Naive thymus-derived CD4-positive, alpha-beta T cell (primary cell): Measurements from ENCODE around the gene CTDSP2. TPM values are rescaled to one million over a fixed set of nuclear protein-coding genes. Genes with fewer than 3 reads are reported as not detected.
A peak's percentile ranks its signal among the peaks of the same experiment; 100 is the strongest.
"Not testable (repeated sequence)": the region's sequence is repeated elsewhere in the genome, so short reads cannot be mapped to it uniquely, and the experiment has no call there.

ENCODE experiments used
- ATAC-seq: fragments of 150-1000 bp; cut with Tn5 transposase; 2 replicates; pipeline ENCODE4 v1.10.0; 2021; ENCODE audit warnings: mild to moderate bottlenecking, moderate library complexity
- CTCF ChIA-PET: fragments of 350-600 bp; sonication (Branson Sonifier 250); formaldehyde crosslinking; loops from one replicate; lab custom pipeline; 2021; ENCODE audit warnings: antibody characterized with exemption; lab: Charles Lee
- POLR2A ChIA-PET: fragments of 350-600 bp; sonication (Branson Sonifier 250); formaldehyde crosslinking; loops from one replicate; lab custom pipeline; 2021; ENCODE audit warnings: antibody characterized with exemption, inconsistent platforms; lab: Charles Lee
- DNase-seq, 9 donors: peaks; one replicate each; pipeline versions ENCODE4 v3.0.0 to v3.0.0-alpha.2; 2020 to 2022; ENCODE audit warnings: mixed read lengths in 1 of 9
- H3K27ac ChIP-seq: one replicate; pipeline ENCODE4 v1.7.0; 2013; ENCODE audit warnings: mild to moderate bottlenecking, low read depth, low read length, moderate library complexity
- H3K27me3 ChIP-seq, 2 donors: one replicate each; pipeline ENCODE4 v1.7.0; 2013; ENCODE audit warnings: low read length in 2 of 2, mild to moderate bottlenecking in 2 of 2, moderate library complexity in 2 of 2; ENCODE audit not compliant: control insufficient read depth in 2 of 2, insufficient read depth in 2 of 2
- H3K36me3 ChIP-seq, 3 experiments: 1 replicate in 2 of 3; 2 replicates in 1 of 3; pipeline ENCODE4 v1.7.0; 2013; ENCODE audit warnings: low read length in 3 of 3, mild to moderate bottlenecking in 3 of 3, moderate library complexity in 1 of 3; ENCODE audit not compliant: insufficient read depth in 3 of 3, control insufficient read depth in 2 of 3
- H3K4me1 ChIP-seq, 2 donors: one replicate each; pipeline ENCODE4 v1.7.0; 2013; ENCODE audit warnings: low read length in 2 of 2, mild to moderate bottlenecking in 2 of 2, moderate library complexity in 1 of 2; ENCODE audit not compliant: control insufficient read depth in 2 of 2, insufficient read depth in 2 of 2
- H3K4me3 ChIP-seq: 2 replicates; pipeline ENCODE4 v1.7.0; 2013; ENCODE audit warnings: mild to moderate bottlenecking, low read length
- H3K9me3 ChIP-seq, 3 experiments: 1 replicate in 2 of 3; 2 replicates in 1 of 3; pipeline ENCODE4 v1.7.0; 2013; ENCODE audit warnings: low read length in 3 of 3; ENCODE audit not compliant: control insufficient read depth in 2 of 3
- H3K27ac Mint-ChIP-seq, 9 donors: one replicate each; pipeline ENCODE4 v1.8.0; 2020 to 2022; ENCODE audit warnings: mixed read lengths in 9 of 9, mild to moderate bottlenecking in 8 of 9, moderate library complexity in 5 of 9, inconsistent platforms in 2 of 9
- H3K27me3 Mint-ChIP-seq, 5 donors: one replicate each; pipeline ENCODE4 v1.8.0; 2021 to 2022; ENCODE audit warnings: mixed read lengths in 5 of 5, mild to moderate bottlenecking in 1 of 5
- H3K36me3 Mint-ChIP-seq, 5 donors: one replicate each; pipeline ENCODE4 v1.8.0; 2020 to 2022; ENCODE audit warnings: mixed read lengths in 5 of 5, mild to moderate bottlenecking in 3 of 5, inconsistent platforms in 1 of 5
- H3K4me1 Mint-ChIP-seq, 7 donors: one replicate each; pipeline ENCODE4 v1.8.0; 2020 to 2022; ENCODE audit warnings: mixed read lengths in 7 of 7, mild to moderate bottlenecking in 3 of 7, inconsistent platforms in 1 of 7
- H3K4me3 Mint-ChIP-seq, 10 donors: one replicate each; pipeline ENCODE4 v1.8.0; 2020 to 2022; ENCODE audit warnings: mild to moderate bottlenecking in 10 of 10, mixed read lengths in 10 of 10, moderate library complexity in 6 of 10, inconsistent platforms in 2 of 10
- H3K9me3 Mint-ChIP-seq, 11 donors: one replicate each; pipeline ENCODE4 v1.8.0; 2020 to 2022; ENCODE audit warnings: mixed read lengths in 11 of 11, mild to moderate bottlenecking in 4 of 11, inconsistent platforms in 1 of 11, moderate library complexity in 1 of 11
- intact Hi-C, 2 donors: fragments of 100-400 bp; cut with micrococcal nuclease; formaldehyde crosslinking; loops; one replicate each; pipeline ENCODE4 v1.15.1; 2023
- polyA plus RNA-seq, 2 donors: library from polyadenylated mRNA; unstranded; fragments of 300-500 nt; fragmentation: Illumina TruSeq; gene quantifications; one replicate each; pipeline ENCODE4 v1.2.3, GENCODE V29; 2021
- total RNA-seq, 6 experiments: library from RNA in 5 of 6; stranded (reverse) in 5 of 6; gene quantifications; 1 replicate in 5 of 6; 2 replicates in 1 of 6; pipeline ENCODE4 v1.2.3 and lab custom pipeline; 2021 to 2026

CTDSP2 gene
- total and polyA plus RNA-seq, 7 experiments from 2014 or later, result 86.9 to 295 (median 130) TPM

GRCh38 chr12:57883057-57883456, 36.5 kb upstream of the CTDSP2 start:
- POLR2A ChIA-PET, result no interaction called here
- intact Hi-C loops, result no loop called here

DNA sequence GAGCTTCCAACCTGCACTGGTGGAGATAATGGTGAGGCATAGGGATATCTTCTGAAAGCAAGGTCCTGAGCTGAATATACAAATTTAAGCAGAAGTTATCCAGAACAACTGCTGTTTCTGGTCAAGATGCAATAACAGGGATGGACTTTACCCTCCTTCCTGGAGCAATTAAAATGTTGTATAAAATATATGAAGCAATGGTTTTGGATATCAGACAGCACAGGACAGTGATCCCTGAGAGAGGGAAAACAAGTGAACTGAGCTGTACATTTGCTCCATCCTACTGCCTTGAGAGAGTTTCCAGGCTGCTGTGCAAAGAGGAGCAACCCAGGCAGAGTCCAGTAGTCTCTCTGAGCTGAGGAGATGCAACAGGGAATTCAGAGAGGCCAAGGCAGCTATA, 36.0 kb upstream of the CTDSP2 start:
- Mint-ChIP-seq H3K4me1 (peaks cover 0 to 8% (median 0%) of the 10 kb centered on the region in 7 donors), H3K36me3 (peaks cover 0 to 6% (median 5%) of the 10 kb centered on the region in 5 donors), H3K4me3 (no peak overlapping the region), H3K27ac (no peak overlapping the region), H3K27me3 (peaks cover 0 to 2% (median 0%) of the 10 kb centered on the region in 5 donors), H3K9me3 (peaks cover 0 to 25% (median 6%) of the 10 kb centered on the region in 11 donors)
- POLR2A ChIA-PET, result no interaction called here
- no peak overlapping the region for H3K27ac ChIP-seq
- H3K36me3 ChIP-seq, result no peaks in the 10 kb centered on the region
- DNase-seq (no peak), ATAC-seq (no peak)
- intact Hi-C loops, result no loop called here
- no peaks in the 10 kb centered on the region for H3K27me3 ChIP-seq
- no peak overlapping the region for H3K4me3 ChIP-seq
- no peaks in the 10 kb centered on the region for H3K4me1 ChIP-seq
- CTCF ChIA-PET, result interaction anchor here (1.0 to 1.5 kb wide), 4 partner anchors 14 to 99 kb away, joined by 3 to 6 read pairs (median 3); no protein-coding TSS in a partner anchor
- peaks cover 0 to 11% (median 0%) of the 10 kb centered on the region in 3 experiments for H3K9me3 ChIP-seq

More at GRCh38 chr12:57883057-57883456, 36.5 kb upstream of the CTDSP2 start:
- Histone ChIP-seq H3K27me3 (no peaks in the 10 kb centered on the region), H3K36me3 (no peaks in the 10 kb centered on the region), H3K4me3 (no peak overlapping the region), H3K4me1 (peaks cover 1 to 2% of the 10 kb centered on the region in 2 donors), H3K9me3 (peaks cover 0 to 11% (median 0%) of the 10 kb centered on the region in 3 experiments), H3K27ac (no peak overlapping the region)
- H3K9me3 Mint-ChIP-seq, result peaks cover 0 to 25% (median 6%) of the 10 kb centered on the region in 11 donors
- peaks cover 0 to 6% (median 5%) of the 10 kb centered on the region in 5 donors for H3K36me3 Mint-ChIP-seq
- H3K4me3 Mint-ChIP-seq, result no peak overlapping the region
- CTCF ChIA-PET, result interaction anchor here (1.1 kb wide), 1 partner anchor 99 kb away, joined by 3 read pairs; no protein-coding TSS in a partner anchor
- H3K27me3 Mint-ChIP-seq, result peaks cover 0 to 2% (median 0%) of the 10 kb centered on the region in 5 donors
- ATAC-seq, result no peak
- H3K4me1 Mint-ChIP-seq, result peaks cover 0 to 10% (median 3%) of the 10 kb centered on the region in 7 donors
- DNase-seq, result no peak
- no peak overlapping the region for H3K27ac Mint-ChIP-seq

DNA sequence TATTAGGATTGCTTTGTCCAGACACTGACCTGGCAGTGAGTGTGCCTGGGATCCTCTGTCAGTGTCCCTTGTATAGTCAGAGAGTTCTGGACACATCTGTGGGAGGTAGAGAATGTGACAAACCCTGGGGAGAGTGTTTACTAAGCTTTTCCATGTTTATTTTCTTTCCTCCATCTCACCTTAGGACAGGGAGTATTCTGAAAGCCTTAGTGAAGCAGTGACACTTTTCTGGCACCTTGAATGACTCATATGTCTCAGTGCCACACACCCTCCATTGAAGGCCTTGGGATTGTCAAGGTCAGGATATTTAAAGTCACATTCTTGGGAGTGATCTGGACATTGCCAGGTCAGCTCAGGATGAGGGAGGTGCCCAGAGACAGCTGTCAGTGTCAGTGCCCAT, 34.9 kb upstream of the CTDSP2 start:
- POLR2A ChIA-PET, result interaction anchor here (0.9 kb wide), 1 partner anchor 15 kb away, joined by 4 read pairs; no protein-coding TSS in a partner anchor

DNA sequence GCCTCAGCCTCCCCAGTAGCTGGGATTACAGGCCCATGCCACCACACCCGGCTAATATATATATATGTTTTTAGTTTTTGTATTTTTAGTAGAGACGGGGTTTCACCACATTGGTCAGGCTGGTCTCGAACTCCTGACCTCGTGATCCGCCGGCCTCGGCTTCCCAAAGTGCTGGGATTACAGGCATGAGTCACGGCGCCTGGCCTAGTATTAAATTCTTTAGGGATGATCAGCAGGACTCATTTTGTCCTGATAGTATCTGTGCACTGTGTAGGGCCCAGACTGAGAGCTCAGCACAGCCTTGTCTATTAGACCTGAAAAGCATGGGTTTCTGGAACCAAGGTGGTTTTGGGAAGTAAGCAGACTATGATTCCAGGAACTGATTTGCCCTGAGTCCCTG, 34.5 kb upstream of the CTDSP2 start:
- peaks cover 0 to 22% (median 6%) of the 10 kb centered on the region in 11 donors for H3K9me3 Mint-ChIP-seq
- H3K36me3 ChIP-seq, H3K27me3 ChIP-seq, H3K27me3 Mint-ChIP-seq, DNase-seq, H3K4me3 Mint-ChIP-seq, ATAC-seq, H3K27ac Mint-ChIP-seq, intact Hi-C loops, H3K4me3 ChIP-seq, H3K27ac ChIP-seq, H3K36me3 Mint-ChIP-seq, H3K4me1 ChIP-seq, H3K4me1 Mint-ChIP-seq: not testable (repeated sequence)
- ChIA-PET CTCF (interaction anchor here (1.5 kb wide), 1 partner anchor 16 kb away, joined by 6 read pairs; no protein-coding TSS in a partner anchor), POLR2A (interaction anchor here (0.9 kb wide), 1 partner anchor 15 kb away, joined by 4 read pairs; no protein-coding TSS in a partner anchor)
- peaks cover 0 to 11% (median 0%) of the 10 kb centered on the region in 3 experiments for H3K9me3 ChIP-seq

More for the DNA sequence above, 34.9 kb upstream of the CTDSP2 start:
- Mint-ChIP-seq H3K9me3 (peaks cover 0 to 25% (median 6%) of the 10 kb centered on the region in 11 donors), H3K4me3 (no peak overlapping the region), H3K27ac (peak overlapping the region in 1 of 9 donors; percentile 48), H3K27me3 (peaks cover 0 to 4% (median 0%) of the 10 kb centered on the region in 5 donors), H3K4me1 (peaks cover 0 to 3% (median 0%) of the 10 kb centered on the region in 7 donors), H3K36me3 (peaks cover 0 to 6% (median 5%) of the 10 kb centered on the region in 5 donors)
- no peak for DNase-seq
- CTCF ChIA-PET, result interaction anchor here (0.6 to 1.5 kb wide), 3 partner anchors 15 to 245 kb away, joined by 3 to 6 read pairs (median 5); no protein-coding TSS in a partner anchor
- Histone ChIP-seq H3K27me3 (no peaks in the 10 kb centered on the region), H3K4me3 (no peak overlapping the region), H3K4me1 (no peaks in the 10 kb centered on the region), H3K36me3 (no peaks in the 10 kb centered on the region), H3K27ac (no peak overlapping the region), H3K9me3 (peaks cover 0 to 11% (median 0%) of the 10 kb centered on the region in 3 experiments)
- no peak for ATAC-seq
- intact Hi-C loops, result no loop called here

DNA sequence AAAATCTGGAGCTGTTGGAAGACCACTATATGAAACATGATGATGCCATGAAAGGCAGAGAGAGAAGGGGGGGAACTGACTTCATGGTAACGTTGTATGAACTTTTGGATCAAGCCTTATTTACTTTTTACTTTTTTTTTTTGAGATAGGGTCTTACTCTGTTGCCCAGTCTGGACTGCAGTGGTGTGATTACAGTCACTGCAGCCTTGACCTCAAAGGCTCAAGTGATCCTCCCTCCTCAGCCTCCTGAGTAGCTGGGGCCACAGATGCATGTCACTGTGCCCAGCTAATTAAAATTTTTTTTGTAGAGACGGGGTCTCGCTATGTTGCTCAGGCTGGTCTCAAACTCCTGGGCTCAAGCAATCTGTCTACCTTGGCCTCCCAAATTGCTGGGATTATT, 31.3 kb upstream of the CTDSP2 start:
- ChIA-PET POLR2A (interaction anchor here (0.6 to 1.6 kb wide), 3 partner anchors 13 to 41 kb away, joined by 3 to 5 read pairs (median 4); no protein-coding TSS in a partner anchor), CTCF (interaction anchor here (1.1 kb wide), 1 partner anchor 34 kb away, joined by 3 read pairs; no protein-coding TSS in a partner anchor)
- no peak for ATAC-seq
- H3K4me1 Mint-ChIP-seq, result peaks cover 0 to 12% (median 3%) of the 10 kb centered on the region in 7 donors
- H3K4me3 ChIP-seq, result no peak overlapping the region
- no peak overlapping the region for H3K4me3 Mint-ChIP-seq
- H3K36me3 ChIP-seq, result no peaks in the 10 kb centered on the region
- H3K4me1 ChIP-seq, result no peaks in the 10 kb centered on the region
- no peaks in the 10 kb centered on the region for H3K9me3 ChIP-seq
- peaks cover 0 to 4% (median 0%) of the 10 kb centered on the region in 5 donors for H3K27me3 Mint-ChIP-seq
- no peak overlapping the region for H3K27ac ChIP-seq
- no peak overlapping the region for H3K27ac Mint-ChIP-seq
- H3K36me3 Mint-ChIP-seq, result no peaks in the 10 kb centered on the region
- H3K27me3 ChIP-seq, result no peaks in the 10 kb centered on the region
- H3K9me3 Mint-ChIP-seq, result peaks cover 0 to 5% (median 0%) of the 10 kb centered on the region in 11 donors
- DNase-seq, result no peak
- intact Hi-C loops, result no loop called here

- H3K4me1 ChIP-seq, result no peaks in the 10 kb centered on the region
- ChIA-PET POLR2A (interaction anchor here (0.6 kb wide), 1 partner anchor 31 kb away, joined by 3 read pairs; no protein-coding TSS in a partner anchor), CTCF (no interaction called here)
- H3K27me3 Mint-ChIP-seq, result peaks cover 0 to 2% (median 0%) of the 10 kb centered on the region in 5 donors
- H3K36me3 ChIP-seq, result no peaks in the 10 kb centered on the region
- intact Hi-C loops, result no loop called here
- DNase-seq (no peak), ATAC-seq (no peak)
- no peak overlapping the region for H3K27ac Mint-ChIP-seq
- no peaks in the 10 kb centered on the region for H3K27me3 ChIP-seq
- H3K36me3 Mint-ChIP-seq, result no peaks in the 10 kb centered on the region
- no peak overlapping the region for H3K4me3 Mint-ChIP-seq
- no peak overlapping the region for H3K4me3 ChIP-seq
- no peak overlapping the region for H3K27ac ChIP-seq
- peaks cover 0 to 12% (median 3%) of the 10 kb centered on the region in 7 donors for H3K4me1 Mint-ChIP-seq
- H3K9me3 ChIP-seq, result no peaks in the 10 kb centered on the region
- peaks cover 0 to 2% (median 0%) of the 10 kb centered on the region in 11 donors for H3K9me3 Mint-ChIP-seq
These were observed 29.4 kb upstream of the CTDSP2 start for GRCh38 chr12:57875753-57876547.
